Ectodermal cell (in vitro differentiated cells): ENCODE data around the gene AK1.

Experiments
- H3K27ac ChIP-seq: 2 replicates; pipeline ENCODE4 v1.7.0; 2013; ENCODE audit warnings: mild to moderate bottlenecking, low read depth, low read length; ENCODE audit not compliant: insufficient read depth, poor library complexity, severe bottlenecking
- H3K27me3 ChIP-seq: 2 replicates; pipeline ENCODE4 v1.7.0; 2013; ENCODE audit warnings: mild to moderate bottlenecking, low read length; ENCODE audit not compliant: insufficient read depth, control insufficient read depth, poor library complexity, severe bottlenecking
- H3K36me3 ChIP-seq: one replicate; pipeline ENCODE4 v1.7.0; 2013; ENCODE audit warnings: low read length; ENCODE audit not compliant: control insufficient read depth, insufficient read depth
- H3K4me1 ChIP-seq: one replicate; pipeline ENCODE4 v1.7.0; 2013; ENCODE audit warnings: low read length; ENCODE audit not compliant: control insufficient read depth, insufficient read depth
- H3K4me3 ChIP-seq: 2 replicates; pipeline ENCODE4 v1.7.0; 2013; ENCODE audit warnings: low read depth, low read length, control low read depth; ENCODE audit not compliant: insufficient read depth
- H3K9me3 ChIP-seq: 2 replicates; pipeline ENCODE4 v1.7.0; 2013; ENCODE audit warnings: mild to moderate bottlenecking, low read length, moderate library complexity; ENCODE audit not compliant: control insufficient read depth
- WGBS, 2 experiments: methylation state at CpG; one replicate each; pipeline ENCODE4 v1.1.7; 2013; ENCODE audit warnings: missing lambda C conversion rate in 2 of 2; 5-methylcytosine and 5-hydroxymethylcytosine counted together

AK1 gene

GRCh38 chr9:127909839-127910273 is 32.4 kb upstream of the AK1 start:
- Histone ChIP-seq H3K4me3 (no peak overlapping the region), H3K36me3 (no peaks in the 10 kb centered on the region), H3K27ac (no peak overlapping the region)

GRCh38 chr9:127908660-127908926 is 31.1 kb upstream of the AK1 start:
- Histone ChIP-seq H3K9me3 (no peaks in the 10 kb centered on the region), H3K4me3 (no peak overlapping the region), H3K4me1 (peaks cover 13% of the 10 kb centered on the region), H3K36me3 (no peaks in the 10 kb centered on the region), H3K27me3 (no peaks in the 10 kb centered on the region), H3K27ac (no peak overlapping the region)
- 95 to 97% methylated on average over 10 of the region's 10 CpGs for WGBS, 2 experiments

More at GRCh38 chr9:127909839-127910273, 32.4 kb upstream of the AK1 start:
- no peaks in the 10 kb centered on the region for H3K27me3 ChIP-seq
- 88 to 90% methylated on average over 17 of the region's 17 CpGs for WGBS, 2 experiments
- H3K4me1 ChIP-seq: peaks cover under 1% of the 10 kb centered on the region
- no peaks in the 10 kb centered on the region for H3K9me3 ChIP-seq

GRCh38 chr9:127907867-127908659 is 30.6 kb upstream of the AK1 start:
- no peak overlapping the region for H3K27ac ChIP-seq
- no peaks in the 10 kb centered on the region for H3K36me3 ChIP-seq
- WGBS, 2 experiments: 87 to 89% methylated on average over 35 of the region's 35 CpGs
- no peaks in the 10 kb centered on the region for H3K9me3 ChIP-seq
- H3K4me3 ChIP-seq: no peak overlapping the region
- no peaks in the 10 kb centered on the region for H3K27me3 ChIP-seq
- H3K4me1 ChIP-seq: peaks cover 13% of the 10 kb centered on the region

GRCh38 chr9:127905788-127906191 is 28.3 kb upstream of the AK1 start:
- 89% methylated on average over 12 of the region's 12 CpGs for WGBS, 2 experiments
- Histone ChIP-seq H3K27me3 (no peaks in the 10 kb centered on the region), H3K9me3 (no peaks in the 10 kb centered on the region), H3K4me3 (no peak overlapping the region), H3K4me1 (peaks cover 13% of the 10 kb centered on the region), H3K27ac (no peak overlapping the region), H3K36me3 (no peaks in the 10 kb centered on the region)

- WGBS, 2 experiments: 90 to 91% methylated on average over 5 of the region's 5 CpGs
- Histone ChIP-seq H3K9me3 (no peaks in the 10 kb centered on the region), H3K27me3 (no peaks in the 10 kb centered on the region), H3K4me1 (peaks cover 13% of the 10 kb centered on the region), H3K27ac (no peak overlapping the region), H3K4me3 (no peak overlapping the region), H3K36me3 (no peaks in the 10 kb centered on the region)
These were observed 27.7 kb upstream of the AK1 start for GRCh38 chr9:127905004-127905728.

GRCh38 chr9:127904561-127905003 is 27.1 kb upstream of the AK1 start:
- Histone ChIP-seq H3K27ac (no peak overlapping the region), H3K27me3 (no peaks in the 10 kb centered on the region), H3K4me3 (no peak overlapping the region), H3K9me3 (no peaks in the 10 kb centered on the region), H3K4me1 (peaks cover 13% of the 10 kb centered on the region), H3K36me3 (no peaks in the 10 kb centered on the region)
- WGBS, 2 experiments: 78 to 80% methylated on average over 11 to 12 of the region's 12 CpGs

GRCh38 chr9:127903557-127904475 is 26.3 kb upstream of the AK1 start:
- Histone ChIP-seq H3K9me3 (no peaks in the 10 kb centered on the region), H3K36me3 (no peaks in the 10 kb centered on the region), H3K4me3 (no peak overlapping the region), H3K27ac (no peak overlapping the region), H3K4me1 (peaks cover 13% of the 10 kb centered on the region), H3K27me3 (no peaks in the 10 kb centered on the region)
- 60 to 63% methylated on average over 17 of the region's 17 CpGs for WGBS, 2 experiments

GRCh38 chr9:127899128-127899943 is 21.9 kb upstream of the AK1 start, which contains the start of gene ST6GALNAC6:
ST6GALNAC6 (minus strand) TSS chr9:127899603; CDS start chr9:127897981, 1,622 bp downstream.
- Histone ChIP-seq H3K4me1 (peaks cover 21% of the 10 kb centered on the region), H3K27me3 (no peaks in the 10 kb centered on the region), H3K27ac (no peak within 1 kb of the TSS), H3K4me3 (peak within 1 kb of the TSS; percentile 84), H3K36me3 (peaks cover 17% of the 10 kb centered on the region), H3K9me3 (no peaks in the 10 kb centered on the region)
- 2% methylated on average over 88 to 89 of the region's 89 CpGs for WGBS, 2 experiments

GRCh38 chr9:127898433-127899127 is 21.1 kb upstream of the AK1 start:
- Histone ChIP-seq H3K4me3 (peak overlapping the region; percentile 84), H3K36me3 (peaks cover 25% of the 10 kb centered on the region), H3K9me3 (no peaks in the 10 kb centered on the region), H3K27ac (no peak overlapping the region), H3K27me3 (no peaks in the 10 kb centered on the region), H3K4me1 (peaks cover 14% of the 10 kb centered on the region)
- 22 to 23% methylated on average over 32 of the region's 32 CpGs for WGBS, 2 experiments
